GM19238 (cell line): Measurements from ENCODE around the gene MAPKAPK2.
"Not testable (repeated sequence)": the region's sequence is repeated elsewhere in the genome, so short reads cannot be mapped to it uniquely, and the experiment has no call there.

Experiments
- DNase-seq: peaks from one replicate; pipeline ENCODE4 v3.0.0; 2011; ENCODE audit warnings: low spot score; ENCODE audit not compliant: insufficient read length

Gene MAPKAPK2

DNA sequence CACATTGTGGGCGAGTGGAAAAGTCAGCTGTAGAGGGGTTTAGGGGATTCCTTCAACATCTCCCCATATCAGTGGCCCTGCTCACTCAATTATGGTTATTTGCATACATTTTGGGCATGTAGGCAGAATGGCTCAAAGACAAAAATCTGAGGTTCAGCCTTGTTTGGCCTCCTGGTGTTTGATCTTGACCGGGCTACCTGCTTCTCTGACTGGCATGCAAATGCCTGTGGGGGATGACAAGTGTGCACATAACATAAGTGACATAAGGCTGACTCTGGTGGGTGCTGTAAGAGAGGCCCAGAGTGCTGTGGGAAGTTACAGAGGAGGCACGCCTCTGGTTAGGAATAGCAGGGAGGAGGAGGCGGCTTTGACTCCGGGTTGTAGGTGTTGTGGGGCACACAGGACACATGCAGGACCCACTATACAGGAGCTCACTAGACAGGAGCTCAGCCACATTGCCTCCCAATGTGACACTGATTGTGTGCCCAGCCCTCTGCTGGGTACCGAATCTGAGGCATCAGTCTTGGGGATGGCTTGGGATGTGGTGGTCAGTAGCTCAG lies 56.5 kb downstream of the MAPKAPK2 start:
- no peak for DNase-seq

DNA sequence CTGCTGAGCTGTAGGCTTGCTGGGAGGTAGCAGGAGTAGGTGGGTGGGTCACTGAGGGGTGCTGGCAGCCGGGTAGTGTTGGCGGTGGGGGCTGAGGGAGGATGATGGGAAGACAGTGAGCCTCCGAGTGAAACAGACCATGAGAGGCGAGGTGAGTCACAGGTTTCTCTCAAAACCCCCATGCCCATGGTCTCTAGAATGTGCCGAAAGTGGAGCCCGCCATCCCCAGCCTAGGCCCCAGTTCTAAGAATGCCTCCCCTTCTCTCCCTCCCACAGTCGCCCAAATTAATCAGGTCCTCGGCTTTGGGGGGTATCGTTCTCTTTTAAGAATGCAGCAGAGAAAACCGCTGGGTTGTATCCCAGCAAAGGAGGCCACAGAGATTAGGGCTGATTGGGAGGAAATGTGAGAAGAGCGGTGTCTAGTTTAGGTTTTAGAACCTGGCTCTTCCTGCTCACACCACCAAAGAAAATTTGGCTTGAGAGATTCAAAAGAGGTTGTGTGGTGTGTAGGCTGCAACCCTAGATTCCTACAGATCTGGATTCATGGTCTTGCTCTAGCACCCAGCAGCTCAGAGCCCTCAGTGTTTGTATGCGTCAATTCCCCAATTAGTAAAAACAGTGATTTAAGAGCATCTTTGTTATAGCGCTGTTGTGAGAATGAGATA lies 58.1 kb downstream of the MAPKAPK2 start:
- no peak for DNase-seq

DNA sequence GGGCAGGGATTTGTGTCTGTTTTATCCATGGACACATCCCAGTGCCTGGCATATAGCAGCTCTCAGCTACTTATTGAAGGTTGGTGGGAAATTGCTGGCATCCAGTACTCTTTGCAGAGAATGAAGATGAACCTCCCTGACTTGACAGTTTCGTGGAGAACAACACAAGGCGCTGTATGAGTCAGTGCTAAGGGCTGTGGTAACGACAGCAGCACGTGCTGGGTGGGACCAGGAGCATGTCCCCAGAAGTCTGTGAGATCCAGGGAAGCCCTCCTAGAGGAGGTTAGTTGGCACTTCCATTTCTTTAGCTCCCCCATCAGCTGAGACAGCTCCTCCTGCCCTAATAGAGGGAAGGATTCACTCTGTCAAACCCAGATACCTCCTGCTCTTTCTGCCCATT lies 60.0 kb downstream of the MAPKAPK2 start:
- no peak for DNase-seq

DNA sequence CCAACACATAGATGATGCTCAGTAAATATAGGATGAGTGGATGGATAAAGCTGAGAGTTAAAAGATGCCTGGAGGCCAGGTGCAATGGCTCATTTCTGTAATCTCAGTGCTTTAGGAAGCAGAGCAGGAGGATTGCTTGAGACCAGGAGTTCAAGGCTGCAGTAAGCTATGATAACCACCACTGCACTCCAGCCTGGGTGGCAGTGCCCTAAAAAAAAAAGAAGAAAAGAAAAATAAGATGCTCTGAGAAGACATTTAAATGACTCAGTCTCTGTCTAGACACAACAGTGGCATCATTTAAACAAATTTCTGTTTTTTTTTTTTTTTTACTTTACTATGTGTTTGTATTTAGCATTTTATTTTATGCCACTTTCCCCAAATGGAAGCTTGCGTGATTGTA lies 60.6 kb downstream of the MAPKAPK2 start:
- DNase-seq: no peak

DNA sequence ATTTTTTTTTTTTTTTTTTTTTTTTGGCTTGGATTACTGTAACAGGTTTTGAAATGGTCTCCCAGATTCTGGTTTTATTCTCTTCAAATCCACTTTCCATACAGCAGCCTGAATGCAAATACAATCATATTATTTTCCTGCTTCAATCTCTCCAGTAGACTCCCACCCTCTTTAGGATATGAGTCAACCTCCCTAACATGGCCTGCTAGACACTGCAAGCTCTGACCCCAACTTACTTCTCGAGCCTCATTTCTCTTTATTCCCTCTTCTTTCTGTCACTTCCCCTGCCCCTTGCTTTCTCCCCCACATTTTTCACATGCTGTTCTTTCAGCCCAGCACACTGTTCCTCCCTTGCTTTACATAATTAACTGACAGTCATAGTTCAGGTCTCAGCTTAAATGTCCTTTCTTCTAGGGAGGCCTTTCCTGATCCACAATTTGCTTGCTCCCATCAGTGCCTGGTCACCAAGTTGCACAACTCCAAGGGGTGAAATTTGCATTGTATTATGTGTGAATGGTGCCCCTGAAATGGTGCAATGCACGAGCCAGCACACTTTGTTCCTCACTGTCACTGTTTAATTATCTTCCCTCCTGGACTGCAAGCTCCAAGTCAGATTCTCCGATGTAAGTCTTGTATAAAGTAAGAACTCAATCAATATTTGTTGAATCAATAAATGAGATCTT lies 63.8 kb downstream of the MAPKAPK2 start:
- no peak for DNase-seq

DNA sequence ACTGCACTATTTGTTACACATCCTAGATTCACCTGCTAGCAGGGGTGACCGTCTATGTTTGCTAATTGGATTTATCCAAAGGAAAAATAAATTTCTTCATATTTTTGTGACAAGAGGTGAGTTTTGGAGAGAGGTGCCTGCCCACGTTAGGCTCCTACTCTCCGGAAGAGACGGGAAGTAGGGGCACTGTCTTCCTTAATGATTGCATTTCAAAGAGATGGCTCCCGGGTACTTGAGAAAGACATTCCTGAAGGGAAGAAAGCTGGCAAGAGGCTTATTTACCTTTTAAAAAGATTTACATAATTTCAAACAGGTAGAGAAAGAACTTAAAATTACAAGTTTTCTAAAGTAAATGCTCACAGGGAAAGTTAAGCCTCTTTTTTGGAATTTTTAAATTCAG lies 67.2 kb downstream of the MAPKAPK2 start:
- DNase-seq: no peak

DNA sequence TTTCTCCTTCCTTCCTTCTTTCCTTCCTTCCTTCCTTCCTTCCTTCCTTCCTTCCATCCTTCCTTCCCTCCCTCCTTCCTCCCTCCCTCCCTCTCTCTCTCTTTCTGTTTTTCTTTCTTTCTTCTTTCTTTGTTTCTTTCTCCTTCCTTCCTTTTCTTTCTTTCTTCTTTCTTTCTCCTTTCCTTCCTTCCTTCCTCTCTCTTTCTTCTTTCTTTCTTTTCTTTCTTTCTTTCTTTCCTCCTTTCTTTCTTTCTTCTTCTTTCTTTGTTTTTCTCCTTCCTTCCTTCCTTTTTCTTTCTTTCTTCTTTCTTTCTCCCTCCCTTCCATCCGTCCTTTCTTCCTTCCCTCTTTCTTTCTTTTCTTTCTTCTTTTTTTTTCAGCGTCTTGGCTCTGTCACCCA lies 67.8 kb downstream of the MAPKAPK2 start:
- no peak for DNase-seq

DNA sequence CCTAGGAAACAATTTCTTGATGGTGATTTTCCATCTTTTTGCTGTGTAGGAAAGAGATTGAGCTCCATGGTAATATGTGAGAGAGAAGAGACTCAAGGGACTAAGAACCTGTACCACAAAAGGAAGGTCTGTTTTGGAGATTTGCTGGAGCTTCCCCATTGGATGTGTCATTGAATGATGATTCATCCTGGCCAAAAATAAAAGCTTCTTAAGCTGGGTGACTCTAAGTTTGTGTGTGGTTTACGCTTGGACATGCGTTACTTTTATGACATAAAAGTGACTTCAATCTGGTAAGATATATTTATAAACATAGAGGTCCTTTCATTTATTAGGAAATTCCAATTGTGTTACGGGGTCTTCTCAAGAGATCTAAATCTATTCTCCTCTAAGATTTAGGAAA lies 68.4 kb downstream of the MAPKAPK2 start:
- no peak for DNase-seq

DNA sequence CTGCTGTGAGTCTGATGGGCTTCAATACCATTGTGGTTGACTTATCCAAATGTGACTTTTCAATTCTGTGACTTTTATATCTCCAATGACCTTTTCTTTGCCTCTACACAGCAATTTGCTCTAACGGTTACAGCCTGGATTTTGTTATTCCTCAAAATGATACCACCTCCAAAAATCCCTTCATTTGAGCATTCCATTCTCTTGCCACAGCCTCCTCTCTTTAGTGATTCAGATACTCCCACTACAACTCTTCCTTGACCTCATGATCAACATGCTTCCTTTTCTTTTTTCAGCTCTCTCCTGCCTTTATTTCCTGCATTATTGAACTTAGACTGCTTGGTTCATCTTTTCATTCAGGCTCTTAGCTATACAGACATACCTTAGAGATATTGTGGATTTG lies 69.3 kb downstream of the MAPKAPK2 start:
- DNase-seq: no peak

DNA sequence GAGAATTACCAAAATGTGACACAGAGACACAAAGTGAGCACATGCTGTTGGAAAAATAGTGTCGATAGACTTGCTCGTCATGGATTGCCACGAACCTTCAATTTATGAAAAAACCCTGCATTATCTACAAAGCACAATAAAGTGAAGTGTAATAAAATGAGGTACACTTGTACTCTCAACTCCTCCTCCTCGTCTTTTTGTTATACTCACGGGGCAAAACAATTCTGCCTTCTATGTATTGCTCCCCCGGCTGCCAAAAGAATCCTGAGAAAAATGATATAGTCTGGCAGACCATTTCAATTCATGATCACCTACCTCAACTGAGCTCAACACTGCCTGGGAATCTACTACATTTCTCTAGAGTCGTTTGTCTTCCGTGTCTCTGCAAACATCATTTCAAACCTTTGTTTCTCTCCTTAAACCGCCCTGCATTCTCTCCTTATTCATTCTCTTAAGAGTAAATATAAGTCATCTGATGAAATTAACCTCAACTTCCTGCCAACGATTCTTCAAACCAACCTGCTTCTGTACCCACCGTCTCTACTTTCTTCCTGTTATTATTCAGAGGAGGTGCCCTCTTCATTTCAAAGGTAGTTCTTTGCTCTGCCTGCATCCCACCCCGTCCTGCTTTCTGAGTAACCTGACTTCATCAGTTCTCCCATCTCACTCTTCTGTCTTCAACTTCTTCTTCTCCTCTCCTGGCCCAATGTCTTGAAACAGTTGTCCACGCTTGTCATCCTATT lies 73.0 kb downstream of the MAPKAPK2 start:
- no peak for DNase-seq

DNA sequence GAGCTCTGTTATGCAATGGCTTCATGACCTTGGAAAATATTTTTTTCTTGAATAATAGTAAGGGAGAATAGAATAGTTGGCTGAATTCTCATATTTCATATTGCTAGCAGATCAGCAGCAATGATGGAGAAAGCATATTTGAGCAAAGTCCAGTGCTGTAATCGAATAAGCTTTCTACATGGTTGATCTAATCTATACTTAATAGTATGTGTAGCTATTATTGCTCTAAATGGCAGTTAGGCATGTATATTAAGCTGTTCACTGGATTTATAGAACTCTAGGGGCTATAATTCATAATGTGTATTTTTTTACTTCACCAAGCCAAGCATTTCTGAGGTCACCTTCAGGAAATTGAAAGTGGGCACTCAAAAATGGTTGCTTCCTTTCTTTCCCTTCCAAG lies 75.9 kb downstream of the MAPKAPK2 start:
- DNase-seq: no peak

DNA sequence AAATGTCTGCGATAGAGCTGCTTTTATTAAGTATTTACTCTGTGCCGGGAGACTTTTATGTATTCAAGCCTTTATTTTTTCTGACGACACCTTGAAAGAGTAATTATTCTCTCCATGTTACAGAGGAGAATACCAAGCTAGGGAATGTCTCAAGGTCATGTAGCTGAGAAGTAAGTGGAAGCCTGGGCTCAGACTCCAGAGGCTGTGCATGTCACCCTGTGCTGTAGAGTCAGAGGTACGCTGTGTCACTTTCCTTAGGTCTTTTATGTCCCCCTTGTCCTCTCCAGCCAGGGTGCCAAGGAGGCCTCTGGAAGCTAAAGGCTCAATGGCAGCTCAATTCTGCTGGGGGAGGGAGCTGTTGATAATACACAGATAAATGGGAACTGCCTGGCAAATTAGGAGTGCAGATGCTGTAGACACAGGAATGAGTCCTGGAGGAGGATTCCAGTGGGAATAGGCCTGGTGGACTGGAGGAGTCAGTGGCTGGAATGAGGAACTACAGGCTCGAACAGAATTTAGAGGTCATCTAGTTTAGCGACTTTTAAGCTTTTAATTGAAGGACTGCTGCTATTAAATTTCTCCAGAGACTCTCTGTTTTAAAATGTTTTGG lies 76.6 kb downstream of the MAPKAPK2 start:
- DNase-seq: no peak

DNA sequence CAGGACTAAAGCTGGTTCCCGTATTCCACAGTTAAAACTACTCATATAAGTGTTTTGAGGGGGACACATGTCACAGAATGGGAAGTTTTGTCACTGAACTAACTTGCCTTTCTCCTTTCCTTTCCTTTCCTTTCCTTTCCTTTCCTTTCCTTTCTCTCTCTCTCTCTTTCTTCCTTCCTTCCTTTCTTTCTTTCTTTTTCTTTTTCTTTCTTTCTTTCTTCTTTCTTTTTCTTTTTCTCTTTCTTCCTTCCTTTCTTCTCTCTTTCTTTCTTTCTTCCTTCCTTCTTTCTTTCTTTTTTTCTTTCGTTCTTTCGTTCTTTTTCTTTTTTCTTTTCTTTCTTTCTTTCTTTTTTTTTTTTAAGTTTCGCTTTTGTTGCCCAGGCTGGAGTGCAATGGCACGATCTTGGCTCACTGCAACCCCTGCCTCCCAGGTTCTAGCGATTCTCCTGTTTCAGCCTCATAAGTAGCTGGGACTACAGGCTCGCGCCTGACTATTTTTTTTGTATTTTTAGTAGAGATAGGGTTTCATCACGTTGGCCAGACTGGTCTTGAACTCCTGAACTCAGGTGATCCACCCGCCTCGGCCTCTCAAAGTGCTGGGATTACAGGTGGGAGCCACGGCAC lies 78.1 kb downstream of the MAPKAPK2 start:
- not testable (repeated sequence) for DNase-seq

DNA sequence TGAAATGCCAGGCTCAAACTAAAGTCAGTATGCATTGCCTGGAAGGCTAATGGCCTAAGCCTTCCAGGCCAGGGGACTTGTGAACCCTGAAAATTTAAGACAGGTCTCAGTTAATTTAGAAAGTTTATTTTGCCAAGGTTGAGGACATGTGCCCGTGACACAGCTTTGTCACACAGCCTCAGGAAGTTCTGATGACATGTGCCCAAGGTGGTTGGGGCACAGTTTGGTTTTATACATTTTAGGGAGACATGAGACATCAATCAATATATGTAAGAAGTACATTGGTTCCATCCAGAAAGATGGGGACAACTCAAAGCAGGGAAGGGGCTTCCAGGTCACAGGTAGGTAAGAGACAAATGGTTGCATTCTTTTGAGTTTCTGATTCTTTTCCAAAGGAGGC lies 81.1 kb downstream of the MAPKAPK2 start:
- DNase-seq: not testable (repeated sequence)

DNA sequence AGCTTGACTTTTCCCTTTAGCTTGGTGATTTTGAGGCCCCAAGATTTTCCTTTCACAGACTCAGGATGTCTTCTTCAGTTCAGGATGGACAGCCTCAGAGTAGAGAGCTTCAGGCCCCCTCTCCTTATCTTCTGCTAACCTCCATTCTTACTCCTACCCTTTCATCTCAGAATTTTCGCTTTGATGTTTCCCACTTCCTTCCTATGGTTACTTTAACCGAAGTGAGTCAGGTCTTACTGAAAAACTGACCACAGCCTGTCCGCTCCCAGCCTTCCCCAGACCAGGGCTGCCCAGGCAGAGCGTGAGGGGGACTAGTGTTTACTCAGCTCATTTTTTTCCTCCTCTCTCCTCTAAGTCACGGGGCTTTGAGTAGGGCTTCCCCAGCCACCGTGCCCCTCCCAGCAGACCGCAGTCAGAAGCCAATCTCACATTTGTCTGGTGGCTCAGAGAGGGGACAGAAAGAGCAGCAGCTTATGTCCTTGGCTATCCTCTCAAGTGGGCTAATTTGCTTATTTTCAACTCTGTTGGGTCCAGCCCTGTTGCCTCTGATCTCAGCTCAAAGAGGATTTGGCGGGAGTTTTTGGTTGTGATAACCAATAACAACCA lies 81.6 kb downstream of the MAPKAPK2 start:
- no peak for DNase-seq

DNA sequence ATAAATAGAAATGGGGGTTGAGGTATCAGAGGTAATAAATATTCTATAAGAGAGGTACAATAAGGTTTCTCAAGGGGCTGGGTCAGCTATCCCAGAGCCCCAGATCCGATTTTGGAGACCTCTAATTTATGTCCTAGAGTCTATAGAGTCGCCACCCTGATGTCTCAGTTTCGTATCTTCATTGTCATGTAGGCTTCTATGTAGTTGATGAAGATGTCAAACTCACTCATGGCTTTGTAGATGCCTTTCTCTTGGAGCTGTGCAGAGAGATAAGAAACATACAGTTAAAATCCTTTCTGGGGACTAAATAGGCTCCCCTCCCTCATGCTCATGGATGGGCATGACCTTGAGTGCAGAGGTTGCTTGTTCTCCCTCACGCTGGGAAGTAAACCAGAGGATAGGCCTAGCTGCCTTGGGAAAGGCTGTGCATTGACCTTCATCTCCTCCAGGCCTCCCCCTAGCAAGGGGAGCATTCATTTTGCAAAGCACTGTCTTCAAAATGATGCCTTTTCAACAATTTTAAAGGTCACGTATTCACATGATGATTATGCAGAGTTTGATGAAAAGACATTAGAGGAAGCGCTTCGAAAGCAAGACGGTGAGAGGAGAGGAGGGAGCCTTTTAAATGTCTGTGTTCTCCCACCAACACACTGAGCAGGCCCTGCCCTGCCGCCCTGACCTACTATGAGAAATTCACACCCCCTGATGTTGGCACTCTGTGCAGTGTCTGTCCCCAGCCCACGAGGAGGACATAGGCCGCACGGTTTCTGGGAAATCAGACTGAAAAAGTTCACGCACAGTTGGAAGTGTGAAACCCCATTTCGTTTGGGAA lies 84.0 kb downstream of the MAPKAPK2 start:
- no peak for DNase-seq

DNA sequence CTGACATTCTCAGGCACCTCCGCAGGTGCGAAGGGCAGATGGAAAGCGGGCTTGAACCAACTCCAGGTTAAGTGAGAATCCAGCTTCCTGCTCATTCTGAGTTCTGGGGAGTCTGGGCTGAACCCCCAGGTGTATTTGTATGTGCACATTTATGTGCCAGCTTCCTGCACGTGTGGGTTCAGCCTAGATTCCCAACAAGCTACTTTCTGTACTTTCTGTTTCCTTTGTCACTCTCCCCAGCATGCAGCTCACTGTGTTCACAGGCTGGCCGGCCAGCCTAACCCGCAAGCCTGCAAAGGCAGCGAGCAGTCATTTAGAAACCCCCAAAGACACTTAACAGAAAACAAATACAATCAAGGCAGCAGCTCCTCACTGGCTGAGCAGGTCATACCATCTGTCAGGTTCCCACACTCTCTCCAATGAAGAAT lies 84.6 kb downstream of the MAPKAPK2 start:
- DNase-seq: peak; percentile 53

DNA sequence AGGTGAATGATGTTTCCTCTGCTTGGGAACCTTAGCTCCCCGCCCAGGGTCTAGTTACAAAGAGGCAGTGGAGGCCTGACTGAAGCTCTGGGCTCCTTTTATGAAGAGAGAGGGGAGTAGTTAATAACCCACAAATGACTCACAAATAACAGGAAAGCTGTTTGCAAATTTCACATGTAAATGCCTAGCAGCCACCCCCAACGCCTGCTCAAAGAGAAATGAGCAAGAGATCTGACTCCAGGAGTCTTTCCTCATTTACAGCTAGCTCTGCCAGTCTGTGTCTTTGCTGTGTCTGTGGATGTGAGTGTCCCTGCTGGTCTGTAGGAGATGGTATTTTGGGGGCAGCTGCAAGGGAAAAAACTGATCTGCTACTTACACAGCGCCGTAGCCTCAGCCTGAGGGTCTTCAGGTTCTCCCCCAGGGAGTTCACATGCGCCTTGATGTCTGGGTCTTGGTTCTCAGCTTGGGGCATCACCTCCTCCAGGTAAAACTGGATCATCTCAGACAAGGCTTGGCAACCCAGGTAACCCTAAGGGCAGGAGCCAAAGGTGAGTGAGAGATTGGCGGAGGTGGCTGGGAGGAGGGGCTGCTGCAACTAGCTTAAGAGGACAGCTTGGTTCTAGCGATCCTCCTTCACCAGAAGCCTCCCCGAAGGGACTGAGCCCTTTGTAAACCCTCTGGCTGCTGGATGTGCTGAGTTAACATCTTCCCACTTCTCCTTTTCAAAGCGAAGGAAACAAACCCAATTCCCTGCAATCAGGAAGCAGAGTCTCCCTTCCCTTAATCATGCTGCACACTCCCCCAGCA lies 86.0 kb downstream of the MAPKAPK2 start, which contains the start of gene IL19:
Gene IL19, plus strand, starts transcription at position 243 of the 807 bp plus-strand sequence. CDS start 65,890 bp downstream, outside the sequence.
- DNase-seq: no peak

DNA sequence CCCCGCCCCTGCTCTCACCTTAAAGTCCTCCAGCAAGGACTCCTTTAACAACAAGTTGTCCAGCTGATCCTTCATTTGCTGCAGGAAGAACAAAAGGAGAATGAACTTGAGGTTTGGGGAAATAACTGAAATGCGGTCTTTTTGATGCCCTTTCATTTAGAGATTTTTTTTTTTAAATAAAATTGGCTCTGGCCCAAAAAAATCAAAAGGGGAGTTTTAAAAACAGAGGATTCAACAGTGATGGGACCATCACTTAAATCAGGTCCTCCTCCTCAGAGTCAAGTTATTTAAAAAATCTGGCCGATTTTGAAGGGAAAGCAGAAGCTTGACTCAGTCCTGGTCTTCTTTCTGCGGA lies 86.6 kb downstream of the MAPKAPK2 start:
- DNase-seq: no peak
